Measurements from ENCODE around the gene SARNP.
"Not testable (repeated sequence)": the region's sequence is repeated elsewhere in the genome, so short reads cannot be mapped to it uniquely, and the experiment has no call there.

The SARNP gene

GRCh38 chr12:55817345-55818139 lies at the start of gene SARNP, which contains the start of gene ORMDL2:
Gene SARNP, minus strand, starts transcription at chr12:55817724. Its CDS starts 23 bp downstream, at chr12:55817701.
Gene ORMDL2, plus strand, starts transcription at chr12:55818041. Its CDS starts 959 bp downstream, at chr12:55819000.
- DNase-seq (ENCODE audit: low read depth): peak; percentile 91

DNA sequence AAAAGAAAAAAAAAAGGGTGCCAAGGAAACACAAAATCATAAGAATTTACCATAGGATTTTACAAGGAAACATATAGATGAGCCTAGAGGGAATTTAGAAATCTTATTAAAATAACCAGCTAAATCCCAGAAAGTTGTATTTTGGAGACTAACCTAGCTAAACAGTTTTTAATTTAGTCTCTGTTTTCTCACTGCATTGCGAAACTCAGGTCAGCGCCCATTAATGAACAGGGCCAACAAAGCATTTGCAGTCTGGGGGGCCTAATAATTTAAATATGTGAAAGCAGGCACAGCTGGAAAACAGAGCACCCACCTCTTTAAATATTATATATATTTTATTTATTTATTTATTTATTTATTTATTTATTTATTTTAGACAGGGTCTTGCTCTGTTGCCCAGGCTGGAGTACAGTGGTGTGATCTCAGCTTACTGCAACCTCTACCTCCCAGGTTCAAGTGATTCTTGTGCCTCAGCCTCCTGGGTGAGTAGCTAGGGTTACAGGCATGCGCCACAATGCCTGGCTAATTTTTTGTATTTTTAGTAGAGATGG lies 49.0 kb upstream of the SARNP start:
- not testable (repeated sequence) for DNase-seq (ENCODE audit: low read depth)

- no peak for DNase-seq (ENCODE audit: low read depth)
Observed at GRCh38 chr12:55865327-55865726, 47.8 kb upstream of the SARNP start.

- not testable (repeated sequence) for DNase-seq (ENCODE audit: low read depth)
Observed at GRCh38 chr12:55862931-55863330, 45.4 kb upstream of the SARNP start.

DNA sequence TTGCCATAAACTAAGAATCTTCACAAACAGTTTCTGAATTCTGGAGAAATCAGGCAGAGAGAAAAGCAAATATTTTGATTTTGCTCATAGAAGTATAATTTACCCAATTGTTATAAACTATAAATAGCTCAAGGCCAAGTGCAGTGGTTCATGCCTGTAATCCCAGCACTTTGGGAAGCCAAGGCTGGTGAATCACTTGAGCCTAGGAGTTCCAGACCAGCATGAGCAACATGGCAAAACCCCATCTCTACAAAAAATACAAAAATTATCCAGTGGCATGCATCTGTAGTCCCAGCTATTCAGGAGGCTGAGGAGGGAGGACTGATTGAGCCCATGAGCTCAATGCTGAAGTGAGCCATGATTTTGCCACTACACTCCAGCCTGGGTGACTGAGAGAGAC lies 44.8 kb upstream of the SARNP start:
- DNase-seq (ENCODE audit: low read depth): no peak

- no peak for DNase-seq (ENCODE audit: low read depth)
Observed at GRCh38 chr12:55861871-55862270, 44.3 kb upstream of the SARNP start.

GRCh38 chr12:55861396-55861795 lies 43.9 kb upstream of the SARNP start:
- no peak for DNase-seq (ENCODE audit: low read depth)

- DNase-seq (ENCODE audit: low read depth): no peak
Observed at GRCh38 chr12:55852740-55853139, 35.2 kb upstream of the SARNP start.

GRCh38 chr12:55850893-55851292 lies 33.4 kb upstream of the SARNP start:
- no peak for DNase-seq (ENCODE audit: low read depth)

GRCh38 chr12:55850401-55850800 lies 32.9 kb upstream of the SARNP start:
- no peak for DNase-seq (ENCODE audit: low read depth)

- DNase-seq (ENCODE audit: low read depth): no peak
Observed at GRCh38 chr12:55849616-55850343, 32.3 kb upstream of the SARNP start.

DNA sequence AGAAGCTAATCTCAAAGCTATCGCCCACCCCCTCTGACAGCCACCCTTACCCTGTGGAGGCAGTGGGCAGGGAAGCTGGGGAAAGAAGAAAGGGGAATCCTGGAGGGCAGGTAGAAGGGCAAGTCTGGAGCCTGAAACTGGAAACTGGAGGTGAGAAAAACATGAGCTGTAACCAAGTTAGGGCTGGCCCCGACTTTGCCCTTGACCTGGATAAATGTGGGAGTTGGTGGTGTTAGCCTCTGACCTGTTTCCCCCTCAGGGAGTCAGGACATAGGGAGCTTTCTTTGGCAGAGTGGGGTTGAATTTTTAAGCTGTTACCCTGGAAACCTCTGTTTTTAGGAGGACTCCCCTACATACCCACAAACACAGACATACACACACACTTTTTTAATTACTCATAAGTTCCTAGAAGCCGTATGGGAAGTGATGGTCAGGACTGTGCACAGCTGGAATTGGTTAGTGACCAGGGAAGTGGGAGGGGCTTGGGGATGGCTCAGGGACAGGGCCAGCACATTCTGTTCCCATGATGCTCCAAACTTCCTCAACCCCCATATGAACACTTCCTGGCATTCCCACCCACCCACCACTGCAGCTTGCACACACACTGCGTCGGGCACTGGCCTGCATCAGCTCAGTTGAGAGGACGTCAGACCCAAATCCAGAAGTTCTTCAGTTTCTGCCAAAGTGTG lies 30.2 kb upstream of the SARNP start:
- DNase-seq (ENCODE audit: low read depth): no peak

- no peak for DNase-seq (ENCODE audit: low read depth)
Observed at GRCh38 chr12:55847033-55847432, 29.5 kb upstream of the SARNP start.

DNA sequence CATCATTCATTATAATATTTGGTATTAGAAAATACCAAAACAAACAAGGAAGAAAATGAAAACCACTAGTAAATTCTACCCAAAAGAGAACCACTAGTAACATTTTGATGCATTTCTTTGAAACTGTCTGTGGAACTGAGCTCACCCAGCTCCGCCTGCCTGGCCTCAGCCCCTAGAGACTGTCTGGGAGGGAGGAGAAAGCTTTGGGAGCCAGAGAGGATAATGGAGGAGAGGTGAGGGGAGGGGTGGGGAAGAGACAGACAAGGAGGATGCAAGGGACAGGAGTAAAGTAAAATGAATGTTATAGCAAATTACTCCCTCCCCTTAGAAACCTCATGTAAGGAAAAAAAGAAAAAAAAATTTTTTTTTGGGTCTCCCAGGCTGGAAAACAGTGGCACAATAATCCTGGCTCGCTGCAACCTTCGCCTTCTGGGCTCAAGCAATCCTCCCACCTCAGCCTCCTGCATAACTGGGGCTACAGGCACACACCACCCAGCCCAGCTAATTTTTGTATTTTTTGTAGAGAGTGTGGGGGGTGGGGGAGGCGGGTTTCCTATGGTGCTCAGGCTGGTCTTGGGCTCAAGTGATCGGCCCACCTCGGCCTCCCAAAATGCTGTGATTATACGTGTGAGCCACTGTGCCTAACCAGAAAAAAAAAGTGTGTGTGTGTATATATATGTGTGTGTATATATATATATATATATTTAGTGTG lies 28.4 kb upstream of the SARNP start:
- DNase-seq (ENCODE audit: low read depth): no peak

DNA sequence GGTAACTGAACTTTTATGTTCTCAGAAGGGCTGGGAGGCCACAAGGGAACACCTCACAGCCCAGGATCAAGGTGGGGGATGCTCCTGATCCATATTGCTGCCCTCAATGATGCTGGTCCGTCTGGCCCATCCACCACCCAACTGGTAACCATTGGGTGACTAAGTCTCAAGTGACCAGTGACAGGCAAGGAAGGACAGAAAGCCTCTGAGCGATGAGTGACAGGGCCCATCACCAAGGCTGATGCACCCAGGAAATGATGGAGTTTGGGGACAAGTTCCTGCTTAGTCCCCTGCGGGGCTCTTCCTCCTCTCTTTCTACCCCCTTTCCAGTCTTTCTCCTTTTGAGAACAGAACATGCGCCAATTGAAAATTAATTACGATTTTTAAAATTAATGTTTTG lies 27.8 kb upstream of the SARNP start:
- no peak for DNase-seq (ENCODE audit: low read depth)

- no peak for DNase-seq (ENCODE audit: low read depth)
Observed at GRCh38 chr12:55844961-55845360, 27.4 kb upstream of the SARNP start.

DNA sequence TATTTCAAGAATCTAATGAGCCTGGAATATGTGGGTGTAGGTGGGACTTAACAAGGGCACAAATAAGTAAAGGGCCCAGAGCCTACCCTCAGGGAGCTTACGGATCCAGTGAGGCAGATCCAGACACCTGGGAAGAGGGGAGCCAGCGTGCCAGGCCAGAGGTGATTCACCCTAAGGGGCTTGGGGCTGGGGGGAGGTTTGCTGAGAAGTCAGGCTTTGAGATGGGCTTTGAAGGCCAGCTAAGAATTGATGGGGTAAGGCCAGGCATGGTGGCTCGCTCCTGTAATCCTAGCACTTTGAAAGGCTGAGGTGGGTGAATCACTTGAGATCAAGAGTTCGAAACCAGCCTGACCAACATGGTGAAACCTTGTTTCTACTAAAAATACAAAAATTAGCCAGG lies 25.9 kb upstream of the SARNP start:
- no peak for DNase-seq (ENCODE audit: low read depth)

DNA sequence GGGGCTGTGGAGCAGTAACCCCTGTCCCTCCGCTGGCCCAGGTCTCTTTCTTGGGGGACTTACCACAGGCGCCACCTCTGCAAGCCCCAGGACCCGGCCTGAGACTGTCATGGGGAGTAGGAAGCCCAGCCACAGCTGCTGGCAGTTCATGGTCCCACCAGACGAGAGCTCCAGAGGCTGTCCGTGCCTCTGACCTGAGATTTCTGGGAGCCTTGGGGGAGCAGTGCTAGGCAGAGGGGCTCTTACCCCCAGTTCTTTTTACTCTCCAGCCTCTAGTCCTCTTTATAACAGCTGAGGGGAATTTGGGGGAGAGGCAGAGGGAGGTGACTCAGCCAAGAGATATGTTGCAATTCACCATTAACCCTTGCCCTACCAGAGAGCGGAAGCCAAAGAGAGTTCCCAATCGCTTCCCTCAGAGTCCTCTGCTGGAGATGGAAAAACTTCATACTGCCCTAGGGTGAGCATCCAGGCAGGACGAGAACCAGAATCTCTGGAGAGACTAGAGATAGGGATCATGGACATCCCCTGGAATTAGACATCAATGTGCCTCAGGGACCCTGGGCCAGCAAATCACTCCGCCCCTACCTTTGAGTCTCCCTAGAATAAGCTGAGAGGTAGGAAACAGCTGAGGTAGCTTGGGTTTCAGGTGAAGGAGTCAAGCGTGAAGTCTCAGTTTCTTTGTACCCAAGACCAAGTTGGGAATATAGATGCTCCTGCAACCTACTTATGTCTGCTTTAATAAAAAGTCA lies 25.3 kb upstream of the SARNP start, which contains the start of gene MMP19:
Gene MMP19 (minus strand): TSS at position 256 of the 749 bp plus-strand sequence. CDS start 106 bp downstream, at position 150.
- no peak for DNase-seq (ENCODE audit: low read depth)

DNA sequence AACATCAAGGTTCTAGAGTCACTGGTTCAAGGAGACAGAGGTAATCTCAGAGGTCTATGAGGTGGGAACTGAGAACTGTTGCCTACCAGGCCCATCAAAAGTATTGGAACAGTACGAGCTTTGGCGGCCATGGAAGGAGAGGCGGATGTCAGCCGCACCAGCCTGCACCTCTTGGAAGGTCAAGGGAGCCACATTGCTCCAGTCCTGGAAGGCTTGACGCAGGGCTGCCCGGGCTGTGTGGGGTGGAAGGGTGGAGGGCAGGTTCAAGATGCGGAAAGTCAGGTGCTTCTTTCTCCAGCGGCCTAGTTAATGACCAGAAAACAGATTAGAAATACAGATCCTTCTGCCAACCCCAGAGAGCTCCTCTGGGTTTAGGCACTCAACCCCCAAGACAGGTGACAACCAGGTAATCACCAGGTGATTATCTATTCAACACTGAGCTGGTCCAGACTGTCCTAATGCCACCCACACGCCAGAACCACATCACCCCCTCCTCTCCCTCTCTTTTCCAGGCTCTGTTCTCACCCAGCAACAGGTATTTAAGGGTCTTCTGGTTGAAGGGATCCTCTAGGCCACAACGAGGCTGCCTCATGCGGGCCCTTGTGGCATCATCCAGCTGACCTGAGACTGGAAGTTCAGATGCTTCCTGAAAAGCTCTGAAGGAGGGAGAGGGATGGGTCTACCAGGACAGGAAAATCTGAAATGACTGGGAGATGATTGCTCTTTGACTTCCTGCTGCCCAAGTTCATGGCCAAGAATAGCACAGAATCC lies 23.2 kb upstream of the SARNP start:
- no peak for DNase-seq (ENCODE audit: low read depth)

Measured in activated T-helper 9 cell treated with anti-CD3 and anti-CD28 coated beads, Interleukin-2, amount 50 U/mL, for 16 hours (primary cell).